HG02588 (cell line): ENCODE measurements around the gene FUT1.
A peak's percentile ranks its signal among the peaks of the same experiment; 100 is the strongest.

ENCODE experiments used
- ATAC-seq: cut with Tn5 transposase; IDR thresholded peaks from one replicate; pipeline ENCODE4 v1.9.1; 2021; ENCODE audit warnings: mild to moderate bottlenecking, moderate library complexity; ENCODE audit not compliant: unreplicated experiment

FUT1 gene

DNA sequence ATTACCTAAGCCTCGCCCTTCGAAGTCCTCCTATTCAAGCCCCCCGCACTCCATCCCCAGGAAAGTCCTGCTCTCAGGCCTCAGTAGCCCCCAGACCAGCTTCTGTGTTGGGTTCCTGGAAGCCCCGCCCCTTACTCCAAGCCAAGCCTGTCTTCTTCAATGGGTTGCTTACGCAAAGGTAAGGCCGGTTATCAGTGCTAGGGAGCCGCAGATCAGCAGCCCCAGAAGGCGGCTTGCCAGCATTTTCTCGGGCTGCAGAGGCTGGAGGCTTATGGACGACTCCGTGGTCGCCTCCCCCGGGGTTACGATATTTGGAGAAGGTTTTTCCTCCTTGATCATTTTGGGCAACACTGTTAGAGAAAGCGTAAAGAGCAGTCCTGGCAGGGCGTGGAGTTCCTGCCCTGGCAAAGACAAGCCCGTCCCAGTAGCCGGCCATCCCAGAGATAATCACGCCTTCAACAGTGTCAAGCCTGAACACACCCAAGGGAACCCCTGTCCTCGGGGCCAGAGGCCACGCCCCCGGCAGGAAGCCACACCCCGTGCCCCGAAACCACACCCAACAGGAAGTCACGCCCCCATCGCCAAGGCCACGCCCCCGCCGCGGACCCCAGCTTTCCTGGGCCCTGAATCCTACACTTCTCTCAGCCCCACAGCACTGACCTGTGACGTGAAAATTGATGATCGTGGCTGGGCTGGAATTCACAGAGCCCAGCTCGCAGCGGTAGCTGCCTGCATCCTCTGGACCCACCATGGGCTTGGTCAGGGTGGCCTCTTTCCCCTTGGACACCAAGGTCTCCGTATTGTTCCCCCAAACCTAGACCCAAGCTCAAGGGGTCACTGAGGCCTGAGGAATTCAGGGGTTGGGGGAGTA, 11.1 kb downstream of the FUT1 start:
- no peak for ATAC-seq

DNA sequence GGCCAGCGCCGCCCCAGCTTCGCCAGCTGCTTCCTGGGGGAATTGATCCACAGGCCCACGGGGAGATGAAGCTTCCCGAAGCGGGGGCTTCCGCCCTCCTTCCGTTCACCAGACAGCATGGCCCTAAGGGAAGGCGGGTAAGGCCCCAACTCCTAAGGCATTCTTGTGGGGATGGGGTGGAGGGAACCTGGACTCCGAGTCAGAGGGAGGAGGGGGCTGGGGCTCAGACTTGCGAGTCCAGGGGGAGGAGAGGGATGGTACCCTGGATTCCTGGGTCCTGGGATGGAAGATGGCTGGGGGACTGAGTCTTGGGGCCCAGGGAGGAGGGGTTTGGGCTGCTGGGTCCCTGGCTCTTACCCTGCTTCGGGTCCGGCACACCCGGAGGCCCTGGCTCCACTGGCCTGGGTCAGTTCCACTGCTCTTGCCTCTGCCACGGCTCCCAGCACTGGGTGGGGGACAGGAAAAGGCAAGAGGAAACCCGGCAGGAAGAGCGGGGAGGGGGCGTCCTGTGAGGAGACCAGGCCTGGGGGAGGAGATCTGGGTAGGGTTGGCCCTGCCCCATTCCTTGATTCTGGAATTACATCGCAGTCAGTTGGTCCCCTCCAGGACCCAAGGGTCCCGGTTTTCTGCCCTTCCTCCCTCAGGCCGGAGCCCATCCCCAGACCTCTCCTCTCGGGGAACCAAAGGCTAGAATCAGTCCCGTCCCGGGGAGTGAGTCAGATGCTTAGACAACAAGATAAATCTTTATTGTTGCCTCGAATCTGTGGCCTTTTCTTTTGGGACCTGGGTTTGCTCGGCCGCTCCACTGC, 12.1 kb downstream of the FUT1 start, which contains the start of gene RASIP1:
Gene RASIP1 (minus strand): TSS at position 447 of the 809 bp plus-strand sequence. CDS start 328 bp downstream, at position 119.
- no peak for ATAC-seq

DNA sequence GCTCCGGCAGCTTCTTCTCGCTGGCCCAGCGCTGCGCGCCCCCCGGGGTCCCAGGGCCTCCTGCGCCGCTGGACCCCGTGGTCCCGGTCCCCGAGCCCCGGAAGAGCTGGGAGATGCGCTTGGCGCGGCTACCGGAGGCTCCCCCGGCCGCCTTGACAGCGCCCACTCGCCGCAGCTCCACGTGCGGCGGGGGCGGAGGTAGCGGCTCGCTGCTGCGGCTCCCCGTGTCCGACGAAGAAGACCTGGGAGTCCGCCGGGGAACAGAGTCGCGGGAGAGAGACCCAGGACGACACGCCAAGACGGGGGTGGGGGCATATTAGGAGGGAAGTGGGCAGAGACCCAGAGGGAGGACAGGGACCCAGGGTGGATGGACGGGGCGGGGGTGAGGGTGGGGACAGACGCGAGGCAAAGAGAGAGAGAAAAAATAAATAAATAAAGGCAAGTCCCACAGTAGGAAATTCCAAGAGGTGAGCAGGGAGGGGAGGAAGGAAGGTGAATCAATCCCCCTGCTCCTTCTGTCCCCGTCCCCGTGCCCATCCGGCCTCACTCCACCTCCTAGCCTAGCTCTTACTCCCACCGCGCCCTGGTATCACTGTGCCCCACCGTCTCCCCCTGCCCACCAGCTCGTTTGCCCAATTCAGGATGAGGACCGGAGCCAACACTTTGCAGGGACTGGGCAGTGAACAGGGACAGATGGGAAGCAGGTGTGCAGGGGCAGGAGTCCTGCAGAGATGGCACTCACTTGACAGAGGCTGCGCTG, 12.9 kb downstream of the FUT1 start:
- no peak for ATAC-seq

DNA sequence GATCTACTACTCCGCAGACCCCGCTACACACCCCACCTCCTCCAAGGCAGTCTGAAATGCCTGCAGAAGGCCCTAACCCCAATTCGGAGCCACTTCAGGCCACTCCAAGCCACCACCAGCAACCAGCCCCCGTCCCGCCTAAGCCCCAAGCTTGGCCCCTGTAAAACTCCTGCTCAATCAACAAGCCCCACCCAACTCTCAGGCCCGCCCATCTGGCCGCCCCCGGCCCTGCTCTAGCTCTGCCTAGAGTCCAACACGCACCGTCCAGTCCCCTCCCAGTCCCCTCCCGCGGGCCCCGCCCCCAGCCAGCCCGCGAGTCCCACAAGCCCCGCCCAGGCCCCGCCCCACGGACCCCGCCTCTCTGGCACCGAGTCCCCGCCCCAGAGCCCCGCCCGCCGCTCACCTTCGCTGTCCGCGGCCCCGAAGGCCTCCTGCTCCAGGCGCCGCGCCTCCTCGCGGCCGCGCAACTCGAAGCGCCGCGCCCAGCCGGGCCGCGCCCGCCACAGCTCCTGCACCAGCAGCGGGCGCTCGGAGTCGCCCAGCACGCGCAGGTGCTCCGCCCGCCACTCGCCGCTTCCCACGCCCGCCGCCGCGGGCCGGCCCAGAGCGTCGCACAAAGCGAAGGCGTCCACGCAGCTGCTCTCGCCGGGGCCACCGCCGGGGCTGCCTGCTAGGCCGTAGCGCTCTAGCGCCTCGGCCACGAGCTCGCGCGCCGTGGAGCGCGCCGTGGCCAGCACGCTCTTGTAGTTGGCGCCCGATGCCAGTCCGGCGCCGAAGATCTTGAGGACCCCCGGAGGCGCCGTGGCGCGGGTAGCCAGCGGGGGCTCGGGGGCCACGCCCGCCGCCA, 13.7 kb downstream of the FUT1 start:
- peak; percentile 70 for ATAC-seq

DNA sequence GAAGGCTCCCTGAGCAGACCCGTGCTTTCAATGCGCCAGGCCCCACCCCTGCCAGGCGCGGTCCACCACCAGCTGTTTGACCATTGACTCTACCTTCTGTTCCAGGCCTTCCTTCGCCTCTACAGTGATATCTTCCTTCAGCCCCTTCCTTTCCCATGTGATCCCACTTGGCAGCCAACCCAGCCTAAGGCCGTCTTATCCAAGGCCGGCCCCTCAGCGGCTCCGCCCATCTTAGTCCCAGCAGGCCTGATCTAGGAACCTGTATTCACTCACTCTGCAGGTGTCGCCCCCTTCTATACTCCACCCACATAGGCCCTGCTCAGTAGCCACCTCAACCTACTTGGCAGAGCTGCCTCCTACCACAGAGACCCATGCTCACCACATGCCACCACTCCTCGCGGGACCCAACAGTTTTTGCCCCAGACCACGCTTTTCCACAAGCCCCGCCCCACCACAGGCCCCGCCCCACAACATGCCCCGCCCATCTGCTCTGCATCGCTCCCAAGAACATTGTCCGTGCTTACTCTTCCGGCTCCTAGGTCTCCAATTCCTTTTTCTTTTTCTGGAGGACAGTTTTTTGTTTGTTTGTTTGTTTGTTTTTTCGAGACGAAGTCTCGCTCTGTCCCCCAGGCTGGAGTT, 15.0 kb downstream of the FUT1 start:
- ATAC-seq, result no peak

DNA sequence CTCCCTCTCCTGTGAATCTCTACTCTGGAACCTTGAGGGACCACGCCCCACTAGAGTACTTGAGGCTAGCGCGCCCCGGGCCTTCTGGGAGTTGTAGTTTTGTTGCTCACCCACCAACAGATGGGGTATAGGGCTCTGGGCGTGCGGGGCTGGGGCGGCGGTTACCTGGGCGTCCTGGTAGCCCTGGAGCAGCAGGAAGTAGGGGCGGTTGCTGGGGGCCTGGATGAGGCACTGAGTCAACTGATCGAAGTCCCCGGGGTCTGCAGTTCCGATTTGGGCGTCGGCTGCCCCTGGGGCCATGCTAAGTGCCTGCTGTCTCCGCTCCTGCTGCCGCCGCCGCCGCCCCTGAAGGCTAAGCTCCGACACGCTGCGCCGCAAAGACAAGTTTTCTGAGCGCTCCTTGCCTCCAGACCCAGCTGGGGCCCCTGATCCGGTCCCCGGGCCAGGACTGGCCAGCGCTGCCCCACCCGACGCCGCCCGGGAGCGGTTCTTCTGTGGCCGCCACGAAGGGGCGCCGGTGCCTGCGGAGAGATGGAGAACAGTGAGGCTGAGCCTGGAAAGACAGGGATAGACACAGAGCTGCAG, 17.3 kb downstream of the FUT1 start:
- ATAC-seq, result no peak

DNA sequence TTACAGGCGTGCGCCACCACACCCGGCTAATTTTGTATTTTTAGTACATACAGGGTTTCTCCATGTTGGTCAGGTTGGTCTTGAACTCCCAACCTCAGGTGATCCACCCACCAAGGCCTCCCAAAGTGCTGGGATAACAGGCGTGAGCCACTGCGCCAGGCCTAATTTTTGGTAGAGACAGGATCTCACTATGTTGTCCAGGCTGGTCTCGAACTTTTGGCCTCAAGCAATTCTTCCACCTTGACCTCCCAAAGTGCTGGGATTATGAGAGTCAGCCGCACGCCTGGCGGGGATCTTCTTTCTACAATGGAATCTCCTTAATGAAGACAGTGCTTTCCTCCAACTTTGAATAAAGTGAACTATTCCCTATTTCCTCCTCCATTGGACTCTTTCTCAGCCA, 17.8 kb downstream of the FUT1 start:
- ATAC-seq, result no peak

DNA sequence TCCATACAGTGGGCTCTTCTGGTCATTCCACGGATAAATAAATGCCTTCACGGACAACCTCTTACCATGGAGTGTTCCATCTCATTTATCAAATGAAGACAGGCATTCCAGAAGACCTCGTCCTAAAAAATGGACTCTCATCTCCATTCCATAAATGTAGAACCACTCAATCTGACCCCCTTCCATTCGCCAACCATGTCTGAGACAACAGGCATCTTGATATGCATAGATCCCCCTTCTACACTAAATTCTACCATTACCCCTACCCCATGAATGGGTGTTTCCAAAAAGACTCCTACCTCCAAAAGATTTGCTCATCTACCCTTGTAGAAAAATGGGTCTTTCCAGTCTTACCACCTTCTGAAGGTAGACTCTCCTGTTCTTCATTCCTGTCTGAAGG, 21.0 kb downstream of the FUT1 start:
- ATAC-seq, result no peak

DNA sequence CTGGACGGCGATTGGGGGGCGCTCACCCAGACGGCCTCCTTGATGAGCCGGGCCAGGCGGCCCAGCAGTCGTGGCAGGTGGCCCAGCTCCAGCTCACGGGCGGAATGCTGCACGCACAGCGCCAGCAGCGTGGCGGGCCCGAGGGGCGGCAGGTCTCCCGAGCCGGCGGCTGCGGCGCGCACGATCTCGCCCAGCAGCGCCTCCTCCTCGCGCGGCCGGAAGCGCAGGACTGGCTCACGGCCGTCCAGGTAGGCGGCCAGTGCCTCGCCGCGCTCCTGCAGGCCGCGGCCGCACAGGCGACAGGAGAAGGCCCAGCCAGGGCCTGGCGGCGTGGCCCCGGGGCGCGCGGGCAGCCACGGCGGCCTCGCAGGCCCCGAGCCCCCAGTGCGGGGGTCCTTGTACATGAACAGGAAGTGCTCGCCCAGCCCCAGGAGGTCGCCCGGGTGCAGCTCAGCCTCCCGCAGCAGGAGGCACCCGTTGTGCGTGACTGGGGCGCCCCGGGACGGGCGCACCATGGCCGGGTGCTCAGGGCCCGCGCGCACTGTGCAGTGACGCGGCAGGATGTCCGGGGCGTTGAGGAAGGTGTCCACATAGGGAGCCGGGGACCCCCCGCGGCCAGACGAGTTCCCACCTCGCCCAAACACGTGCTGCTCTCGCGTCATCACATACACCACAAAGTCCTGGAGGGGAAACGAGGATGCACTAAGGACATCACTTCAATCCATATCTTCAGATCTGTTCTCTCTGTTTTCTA, 23.4 kb downstream of the FUT1 start:
- ATAC-seq, result no peak

DNA sequence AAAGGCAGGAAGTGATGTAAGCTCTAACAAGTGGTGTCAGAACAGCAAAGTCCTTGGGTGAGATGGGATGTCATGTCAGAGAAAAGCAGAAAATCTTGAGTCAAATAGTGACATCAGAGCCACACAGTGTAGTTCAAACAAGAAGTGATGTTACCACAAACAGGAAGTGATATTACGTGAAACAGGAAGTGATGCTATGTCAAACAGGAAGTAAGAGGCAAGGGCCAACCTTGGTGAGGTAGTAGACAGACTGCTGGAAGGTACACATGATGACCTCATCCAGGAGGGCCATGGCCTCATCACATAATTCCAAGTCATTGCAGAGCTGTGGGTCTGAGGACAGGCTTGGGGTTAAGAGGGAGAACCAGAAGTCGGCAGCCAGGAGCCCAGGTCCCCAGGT, 25.9 kb downstream of the FUT1 start:
- no peak for ATAC-seq

DNA sequence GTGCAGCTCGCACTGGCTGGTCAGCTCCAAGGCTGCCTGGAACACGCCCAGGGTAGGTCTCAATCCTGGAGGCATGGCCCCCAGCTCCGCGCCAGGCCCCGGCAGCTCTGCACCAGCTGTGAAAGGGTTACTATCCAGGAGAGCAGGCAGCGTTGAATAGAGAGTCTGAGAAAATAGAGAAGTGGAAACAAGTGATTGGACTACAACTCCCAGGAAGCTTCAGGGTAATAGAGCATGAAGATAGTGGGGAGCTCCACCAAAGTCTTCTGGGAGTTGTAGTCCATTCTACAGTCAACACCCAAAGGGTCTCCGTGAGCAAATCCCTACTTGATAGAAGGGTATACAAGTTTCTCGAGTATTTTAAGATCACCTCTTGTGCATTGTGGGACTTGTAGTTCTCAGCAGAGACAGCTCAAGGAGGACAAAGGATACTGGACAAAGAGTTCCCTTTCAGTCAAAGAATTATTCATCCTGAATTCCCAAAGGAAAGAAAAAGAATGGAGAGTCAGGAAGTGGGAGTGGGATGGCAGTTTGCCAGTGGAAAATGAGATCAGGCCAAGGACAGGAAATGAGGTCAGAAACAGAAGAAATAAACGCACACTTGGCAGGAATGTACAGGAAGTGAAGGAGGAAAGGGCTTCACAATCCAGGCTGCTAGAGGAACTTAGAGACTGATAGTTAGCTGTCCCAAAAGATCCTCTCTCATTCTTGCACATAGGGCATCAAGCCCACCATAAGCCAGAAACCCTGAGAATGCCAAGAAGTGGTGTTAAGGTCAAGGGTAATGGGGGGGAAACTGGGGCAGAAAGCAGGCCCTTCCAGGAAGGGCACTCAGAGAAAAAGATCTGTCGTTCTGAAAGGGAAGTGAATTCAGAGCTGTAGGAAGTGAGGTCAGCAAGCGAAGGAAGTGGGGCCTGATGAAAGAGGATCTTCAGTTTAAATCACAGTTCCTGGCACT, 27.4 kb downstream of the FUT1 start:
- ATAC-seq, result no peak

DNA sequence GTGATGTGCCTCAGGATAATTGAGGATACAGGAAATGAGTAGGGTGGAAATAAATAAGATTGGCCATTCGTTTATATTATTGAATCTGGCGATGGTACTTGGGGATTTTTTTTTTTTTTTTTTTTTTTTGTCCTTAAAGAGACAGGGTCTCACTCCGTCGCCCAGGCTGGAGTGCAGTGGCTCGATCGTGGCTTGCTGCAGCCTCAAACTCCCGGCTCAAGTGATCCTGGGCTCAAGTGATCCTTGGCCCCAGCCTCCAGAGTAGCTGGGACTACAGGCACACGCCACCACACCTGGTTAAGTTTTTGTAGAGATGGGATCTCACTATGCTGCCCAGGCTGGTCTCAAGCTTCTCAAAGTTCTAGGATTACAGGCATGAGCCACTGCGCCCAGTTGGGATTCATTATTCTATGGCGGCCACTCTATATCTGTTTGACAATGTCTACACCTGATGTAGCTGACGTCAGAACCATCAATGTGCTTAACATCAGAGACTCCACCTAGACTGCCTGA, 30.2 kb downstream of the FUT1 start:
- no peak for ATAC-seq

DNA sequence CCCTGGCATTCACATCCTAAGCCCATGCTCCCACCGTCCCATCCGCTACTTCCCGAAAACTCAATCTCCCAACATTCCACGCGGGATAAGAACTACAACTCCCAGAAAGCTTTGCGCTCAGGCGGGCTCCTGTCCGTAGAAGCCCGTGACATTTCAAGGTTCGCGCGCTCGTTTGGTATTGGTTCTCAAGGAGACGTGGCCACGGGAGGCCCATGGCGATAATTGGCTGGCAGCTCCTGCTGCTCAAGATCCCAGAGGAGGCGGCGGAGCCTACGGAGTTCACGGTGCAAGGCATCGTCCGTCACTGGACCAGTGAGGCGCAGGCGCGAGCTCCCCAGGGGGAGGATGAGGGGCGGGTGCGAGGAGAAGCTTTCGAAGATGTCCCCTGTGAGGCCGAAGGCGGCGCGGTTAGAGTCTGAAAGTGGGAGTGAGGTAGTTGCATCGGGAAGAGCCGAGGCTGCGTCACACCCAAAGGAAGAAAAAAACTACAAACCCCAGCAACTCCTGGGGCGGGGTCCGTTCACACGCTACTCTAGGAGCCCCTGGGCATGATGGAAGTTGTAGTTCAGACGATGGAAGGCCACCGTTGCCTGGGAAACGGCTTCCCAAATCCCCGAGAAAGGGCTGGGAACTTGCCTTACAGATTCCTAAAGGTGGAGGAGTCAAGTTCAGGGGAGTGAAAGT, 31.7 kb downstream of the FUT1 start:
- peak; percentile 76 for ATAC-seq

DNA sequence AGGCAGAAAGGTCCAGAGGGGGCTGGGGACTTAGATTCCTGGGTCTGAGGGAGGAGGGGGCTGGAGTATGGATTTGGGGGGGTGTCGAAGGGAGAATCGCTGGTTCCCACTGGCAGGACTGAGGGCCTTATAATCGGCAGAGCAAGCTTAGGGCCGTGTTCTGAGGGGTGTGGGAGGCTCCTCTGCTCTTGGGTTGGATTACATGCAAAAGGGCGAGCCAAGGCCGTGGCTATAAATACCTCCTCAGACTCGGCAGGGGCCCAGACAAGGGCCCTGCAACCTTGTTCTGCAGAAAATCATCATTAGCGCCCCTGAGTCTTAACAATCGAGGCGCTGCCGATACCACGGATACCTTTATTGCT, 32.2 kb downstream of the FUT1 start:
- no peak for ATAC-seq

DNA sequence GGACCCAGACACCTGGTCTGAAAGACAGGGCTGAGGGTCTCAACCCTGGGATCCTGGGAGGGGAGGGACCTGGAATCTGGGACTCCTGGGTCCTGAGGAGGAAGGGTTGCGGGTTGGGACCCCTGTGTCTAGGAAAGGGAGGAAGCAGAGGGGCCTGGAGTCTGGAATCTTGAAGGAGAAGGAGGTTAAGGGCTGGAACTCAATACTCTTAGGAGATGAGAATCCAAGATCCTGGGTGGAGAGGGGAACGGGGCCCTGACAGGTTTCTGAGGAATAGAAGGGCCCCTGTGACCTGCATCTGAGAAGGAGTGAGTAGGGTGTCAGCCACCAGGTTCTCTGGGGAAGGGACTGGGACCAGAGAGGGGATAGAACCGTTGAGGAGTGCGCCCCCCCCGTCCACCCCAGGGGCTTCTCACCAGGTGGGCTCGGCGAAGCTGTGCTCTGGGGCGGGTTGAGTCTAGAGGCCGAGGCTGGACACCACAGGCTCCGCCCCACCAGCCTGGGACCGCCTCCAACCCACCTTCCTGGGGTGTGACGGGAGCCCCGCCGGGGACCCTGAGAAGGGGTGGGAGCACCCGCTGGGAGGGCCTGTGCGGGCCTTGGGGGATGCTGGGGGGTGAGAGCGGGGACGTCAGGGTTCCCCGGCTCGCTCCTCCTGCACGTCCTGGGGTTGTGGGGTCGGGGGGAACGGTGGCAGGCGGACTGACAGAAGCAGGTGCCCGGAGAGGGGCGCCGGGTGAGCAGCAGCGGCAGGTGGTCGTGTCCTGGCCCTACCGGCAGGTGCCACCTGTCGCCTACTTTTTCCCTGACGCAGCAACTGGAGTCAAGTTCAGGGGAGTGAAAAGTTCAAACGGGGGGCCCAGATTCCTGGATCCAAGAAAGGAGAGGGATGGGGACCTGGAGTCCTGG, 32.9 kb downstream of the FUT1 start, which contains the start of gene MAMSTR:
Gene MAMSTR (minus strand): TSS at position 463 of the 909 bp plus-strand sequence. CDS start 694 bp downstream, outside the sequence.
- no peak for ATAC-seq
